ACC112 (cell line): ENCODE measurements around the gene ADCY3.
"Not testable (repeated sequence)": the region's sequence is repeated elsewhere in the genome, so short reads cannot be mapped to it uniquely, and the experiment has no call there.

Experiments used
- H2AFZ ChIP-seq: fragments of 200-600 bp; sonication (generic); one replicate; pipeline ENCODE4 v1.6.0; 2017; ENCODE audit warnings: antibody characterized with exemption, low read length; ENCODE audit not compliant: unreplicated experiment
- H3K27ac ChIP-seq: fragments of 200-600 bp; sonication (generic); 2 replicates; pipeline ENCODE4 v1.5.1; 2014; ENCODE audit warnings: low read depth, mild to moderate bottlenecking, antibody characterized with exemption, low read length, moderate library complexity
- H3K27me3 ChIP-seq: fragments of 200-600 bp; sonication (generic); 2 replicates; pipeline ENCODE4 v1.6.1; 2014; ENCODE audit warnings: mild to moderate bottlenecking, antibody characterized with exemption, low read length, moderate library complexity, mixed read lengths; ENCODE audit not compliant: insufficient read depth
- H3K36me3 ChIP-seq: fragments of 200-600 bp; sonication (generic); 2 replicates; pipeline ENCODE4 v1.6.1; 2016; ENCODE audit warnings: mild to moderate bottlenecking, antibody characterized with exemption, low read length, moderate library complexity, mixed read lengths; ENCODE audit not compliant: insufficient read depth
- H3K4me1 ChIP-seq: fragments of 200-600 bp; sonication (generic); one replicate; pipeline ENCODE4 v1.6.1; 2016; ENCODE audit warnings: low read length, mixed read lengths; ENCODE audit not compliant: insufficient read depth, unreplicated experiment, control insufficient read depth
- H3K4me3 ChIP-seq: fragments of 200-600 bp; sonication (generic); 2 replicates; pipeline ENCODE4 v1.5.1; 2014; ENCODE audit warnings: mild to moderate bottlenecking, low read depth, low read length
- H3K79me2 ChIP-seq: fragments of 200-600 bp; sonication (generic); one replicate; pipeline ENCODE4 v1.6.0; 2016; ENCODE audit warnings: low read length; ENCODE audit not compliant: control insufficient read depth, unreplicated experiment, insufficient read depth

The ADCY3 gene

GRCh38 chr2:24838541-24838940, 81.5 kb downstream of the ADCY3 start:
- H2AFZ ChIP-seq: no peak overlapping the region
- no peaks in the 10 kb centered on the region for H3K36me3 ChIP-seq
- H3K79me2 ChIP-seq: no peaks in the 10 kb centered on the region
- H3K4me1 ChIP-seq: no peaks in the 10 kb centered on the region
- no peak overlapping the region for H3K27ac ChIP-seq
- H3K4me3 ChIP-seq: no peak overlapping the region
- H3K27me3 ChIP-seq: no peaks in the 10 kb centered on the region

GRCh38 chr2:24837996-24838513, 82.0 kb downstream of the ADCY3 start:
- Histone ChIP-seq H3K4me1 (no peaks in the 10 kb centered on the region), H3K27me3 (no peaks in the 10 kb centered on the region), H3K4me3 (no peak overlapping the region), H3K36me3 (no peaks in the 10 kb centered on the region), H3K79me2 (no peaks in the 10 kb centered on the region), H3K27ac (no peak overlapping the region), H2AFZ (no peak overlapping the region)

- H3K27me3 ChIP-seq: no peaks in the 10 kb centered on the region
- no peaks in the 10 kb centered on the region for H3K36me3 ChIP-seq
- no peaks in the 10 kb centered on the region for H3K79me2 ChIP-seq
Measured at GRCh38 chr2:24836706-24837105, 83.3 kb downstream of the ADCY3 start.

GRCh38 chr2:24836206-24836605, 83.8 kb downstream of the ADCY3 start:
- no peaks in the 10 kb centered on the region for H3K27me3 ChIP-seq
- no peaks in the 10 kb centered on the region for H3K36me3 ChIP-seq
- H2AFZ ChIP-seq: no peak overlapping the region
- H3K79me2 ChIP-seq: no peaks in the 10 kb centered on the region
- no peaks in the 10 kb centered on the region for H3K4me1 ChIP-seq
- no peak overlapping the region for H3K27ac ChIP-seq
- H3K4me3 ChIP-seq: no peak overlapping the region

More at GRCh38 chr2:24836706-24837105, 83.3 kb downstream of the ADCY3 start:
- no peak overlapping the region for H3K27ac ChIP-seq
- H2AFZ ChIP-seq: no peak overlapping the region
- H3K4me1 ChIP-seq: no peaks in the 10 kb centered on the region
- H3K4me3 ChIP-seq: no peak overlapping the region

- H3K4me1 ChIP-seq, H3K36me3 ChIP-seq, H2AFZ ChIP-seq, H3K27me3 ChIP-seq, H3K4me3 ChIP-seq, H3K27ac ChIP-seq, H3K79me2 ChIP-seq: not testable (repeated sequence)
Measured at GRCh38 chr2:24835411-24835810, 84.6 kb downstream of the ADCY3 start.

- Histone ChIP-seq H3K36me3 (no peaks in the 10 kb centered on the region), H3K4me3 (no peak overlapping the region), H3K27me3 (no peaks in the 10 kb centered on the region), H2AFZ (no peak overlapping the region), H3K79me2 (no peaks in the 10 kb centered on the region), H3K4me1 (no peaks in the 10 kb centered on the region), H3K27ac (no peak overlapping the region)
Measured at GRCh38 chr2:24834733-24835395, 85.2 kb downstream of the ADCY3 start.

- Histone ChIP-seq H3K27me3 (no peaks in the 10 kb centered on the region), H3K27ac (no peak overlapping the region), H2AFZ (no peak overlapping the region), H3K4me3 (no peak overlapping the region), H3K79me2 (no peaks in the 10 kb centered on the region), H3K36me3 (no peaks in the 10 kb centered on the region), H3K4me1 (no peaks in the 10 kb centered on the region)
Measured at GRCh38 chr2:24833821-24834732, 86.0 kb downstream of the ADCY3 start.

- H3K27ac ChIP-seq: no peak overlapping the region
- H3K79me2 ChIP-seq: no peaks in the 10 kb centered on the region
- no peaks in the 10 kb centered on the region for H3K4me1 ChIP-seq
- H3K36me3 ChIP-seq: no peaks in the 10 kb centered on the region
- no peak overlapping the region for H3K4me3 ChIP-seq
- no peak overlapping the region for H2AFZ ChIP-seq
- no peaks in the 10 kb centered on the region for H3K27me3 ChIP-seq
Measured at GRCh38 chr2:24832931-24833701, 86.9 kb downstream of the ADCY3 start.

- H3K4me3 ChIP-seq: no peak overlapping the region
- H3K27me3 ChIP-seq: no peaks in the 10 kb centered on the region
- no peaks in the 10 kb centered on the region for H3K4me1 ChIP-seq
- no peak overlapping the region for H2AFZ ChIP-seq
- H3K36me3 ChIP-seq: no peaks in the 10 kb centered on the region
- no peak overlapping the region for H3K27ac ChIP-seq
- no peaks in the 10 kb centered on the region for H3K79me2 ChIP-seq
Measured at GRCh38 chr2:24832521-24832920, 87.5 kb downstream of the ADCY3 start.

GRCh38 chr2:24832073-24832461, 88.0 kb downstream of the ADCY3 start:
- peaks cover 4% of the 10 kb centered on the region for H3K4me1 ChIP-seq
- H2AFZ ChIP-seq: no peak overlapping the region
- H3K36me3 ChIP-seq: no peaks in the 10 kb centered on the region
- no peaks in the 10 kb centered on the region for H3K27me3 ChIP-seq
- no peak overlapping the region for H3K4me3 ChIP-seq
- no peak overlapping the region for H3K27ac ChIP-seq
- H3K79me2 ChIP-seq: no peaks in the 10 kb centered on the region
